ENCODE data around the gene ZNF541. TPM values are rescaled to one million over a fixed set of nuclear protein-coding genes. Genes with fewer than 3 reads are reported as not detected.
A peak's percentile ranks its signal among the peaks of the same experiment; 100 is the strongest.

Gene ZNF541
- total and polyA plus RNA-seq, 4 donors: 0.12 to 0.52 (median 0.24) TPM; not detected in 1

GRCh38 chr19:47581605-47582319 is 8.8 kb upstream of the ZNF541 start:
- DNase-seq (peak; percentile 56 to 83 (median 71)), ATAC-seq (ENCODE audit: insufficient read depth, low FRiP score) (no peak)
- H3K9ac ChIP-seq (ENCODE audit: insufficient read depth in 1 of 2, low read length in 2 of 2): no peak overlapping the region
- H3K36me3 ChIP-seq (ENCODE audit: control insufficient read depth in 4 of 4, insufficient read depth in 4 of 4, low read length in 4 of 4): no peaks in the 10 kb centered on the region
- no peak overlapping the region for H3K4me3 ChIP-seq
- no peak for TF ChIP-seq CTCF (IDR thresholded peaks at IDR 0.05; ENCODE audit: control extremely low read depth, extremely low read depth)
- peaks cover 0 to 7% (median 0%) of the 10 kb centered on the region in 5 donors for H3K4me1 ChIP-seq (ENCODE audit: control insufficient read depth in 5 of 5, insufficient read depth in 5 of 5, low read length in 5 of 5)
- no peak overlapping the region for H3K27ac ChIP-seq (ENCODE audit: low read depth in 1 of 2, low read length in 1 of 2)
- no peaks in the 10 kb centered on the region for H3K27me3 ChIP-seq (ENCODE audit: control insufficient read depth in 3 of 3, insufficient read depth in 3 of 3, low read length in 2 of 3)
- 54 to 60% methylated on average over 6 of the region's 6 CpGs for WGBS, 2 donors
- peaks cover 0 to 7% (median 2%) of the 10 kb centered on the region in 4 donors for H3K9me3 ChIP-seq (ENCODE audit: control insufficient read depth in 4 of 4, insufficient read depth in 3 of 4, low read length in 3 of 4)

GRCh38 chr19:47580397-47580796 is 7.4 kb upstream of the ZNF541 start:
- ATAC-seq (ENCODE audit: insufficient read depth, low FRiP score): no peak
- no peak for DNase-seq
- Histone ChIP-seq H3K27ac (ENCODE audit: low read depth in 1 of 2, low read length in 1 of 2) (no peak overlapping the region), H3K4me3 (no peak overlapping the region), H3K9ac (ENCODE audit: insufficient read depth in 1 of 2, low read length in 2 of 2) (no peak overlapping the region), H3K27me3 (ENCODE audit: control insufficient read depth in 3 of 3, insufficient read depth in 3 of 3, low read length in 2 of 3) (no peaks in the 10 kb centered on the region), H3K36me3 (ENCODE audit: control insufficient read depth in 4 of 4, insufficient read depth in 4 of 4, low read length in 4 of 4) (no peaks in the 10 kb centered on the region), H3K9me3 (ENCODE audit: control insufficient read depth in 4 of 4, insufficient read depth in 3 of 4, low read length in 3 of 4) (no peaks in the 10 kb centered on the region), H3K4me1 (ENCODE audit: control insufficient read depth in 5 of 5, insufficient read depth in 5 of 5, low read length in 5 of 5) (peaks cover 0 to 7% (median 0%) of the 10 kb centered on the region in 5 donors)
- no peak for TF ChIP-seq CTCF (IDR thresholded peaks at IDR 0.05; ENCODE audit: control extremely low read depth, extremely low read depth)
- WGBS, 2 donors: 92 to 94% methylated on average over 3 of the region's 3 CpGs

- Histone ChIP-seq H3K27me3 (ENCODE audit: control insufficient read depth in 3 of 3, insufficient read depth in 3 of 3, low read length in 2 of 3) (no peaks in the 10 kb centered on the region), H3K27ac (ENCODE audit: low read depth in 1 of 2, low read length in 1 of 2) (no peak overlapping the region), H3K4me3 (no peak overlapping the region), H3K9me3 (ENCODE audit: control insufficient read depth in 4 of 4, insufficient read depth in 3 of 4, low read length in 3 of 4) (no peaks in the 10 kb centered on the region), H3K4me1 (ENCODE audit: control insufficient read depth in 5 of 5, insufficient read depth in 5 of 5, low read length in 5 of 5) (no peaks in the 10 kb centered on the region), H3K9ac (ENCODE audit: insufficient read depth in 1 of 2, low read length in 2 of 2) (no peak overlapping the region), H3K36me3 (ENCODE audit: control insufficient read depth in 4 of 4, insufficient read depth in 4 of 4, low read length in 4 of 4) (no peaks in the 10 kb centered on the region)
- no peak for TF ChIP-seq CTCF (IDR thresholded peaks at IDR 0.05; ENCODE audit: control extremely low read depth, extremely low read depth)
- DNase-seq (no peak), ATAC-seq (ENCODE audit: insufficient read depth, low FRiP score) (no peak)
- 68 to 72% methylated on average over 21 to 22 of the region's 22 CpGs for whole genome bisulfite sequencing, 2 donors
These were observed 313 bp downstream of the ZNF541 start for GRCh38 chr19:47572635-47573034.
